ENCODE results near the gene GPAM.
A peak's percentile ranks its signal among the peaks of the same experiment; 100 is the strongest.

Gene GPAM

GRCh38 chr10:112224933-112225529 is 41.5 kb upstream of the GPAM start:
- Histone ChIP-seq H3K79me2 (ENCODE audit: control insufficient read depth, insufficient read depth, low read length) (no peaks in the 10 kb centered on the region), H3K18ac (ENCODE audit: low read length) (no peak overlapping the region), H2BK15ac (replicated peaks; ENCODE audit: low read depth) (no peak overlapping the region), H3K27ac (ENCODE audit: low read depth, low read length) (no peak overlapping the region), H3K4me3 (ENCODE audit: low read length) (no peak overlapping the region), H3K4me1 (ENCODE audit: control insufficient read depth, low read depth, low read length) (no peaks in the 10 kb centered on the region), H2BK5ac (ENCODE audit: low read length) (no peak overlapping the region), H3K79me1 (ENCODE audit: low read length) (no peaks in the 10 kb centered on the region), H4K8ac (ENCODE audit: low read depth, low read length) (no peak overlapping the region), H3K4me2 (ENCODE audit: low read length) (no peak overlapping the region), H3K4ac (ENCODE audit: low read depth, low read length) (no peak overlapping the region), H3K27me3 (ENCODE audit: insufficient read depth, low read length, poor library complexity) (no peaks in the 10 kb centered on the region), H4K5ac (ENCODE audit: low read length) (no peak overlapping the region), H3K56ac (ENCODE audit: low read length) (no peak overlapping the region), H2BK120ac (ENCODE audit: low read depth, low read length) (no peak overlapping the region), H3K23ac (ENCODE audit: low read length) (no peak overlapping the region), H2AK5ac (ENCODE audit: low read length) (no peak overlapping the region), H3K9ac (ENCODE audit: low read length) (no peak overlapping the region), H3K36me3 (ENCODE audit: control insufficient read depth, insufficient read depth, low read length) (no peaks in the 10 kb centered on the region)
- no peak for DNase-seq
- WGBS (ENCODE audit: extremely low coverage, insufficient coverage, low lambda C conversion rate) = no CpG with 5 or more reads among the region's 3 CpGs

DNA sequence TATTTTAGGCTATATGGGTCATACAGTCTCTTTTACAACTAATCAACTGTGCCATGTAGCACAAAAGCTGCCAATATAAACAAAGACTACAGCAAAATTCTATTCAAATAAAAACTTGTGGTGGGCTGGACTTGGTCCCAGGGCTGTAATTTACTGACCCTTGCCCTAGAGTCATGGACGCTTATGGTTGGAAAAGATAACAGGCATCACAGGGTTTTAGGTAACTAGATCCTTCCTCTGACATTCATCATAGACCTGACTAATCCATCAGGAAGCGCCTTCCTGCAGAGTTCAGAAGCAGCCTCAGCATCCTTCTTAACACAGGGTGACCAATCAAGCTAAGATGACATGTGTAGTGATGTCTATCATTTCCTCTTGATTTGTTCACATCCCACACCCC is 40.2 kb upstream of the GPAM start:
- no peak overlapping the region for H3K4me3 ChIP-seq (ENCODE audit: low read length)
- no peak overlapping the region for H4K8ac ChIP-seq (ENCODE audit: low read depth, low read length)
- WGBS (ENCODE audit: extremely low coverage, insufficient coverage, low lambda C conversion rate) = no CpG with 5 or more reads among the region's 2 CpGs
- H3K27me3 ChIP-seq (ENCODE audit: insufficient read depth, low read length, poor library complexity) = no peaks in the 10 kb centered on the region
- no peaks in the 10 kb centered on the region for H3K79me2 ChIP-seq (ENCODE audit: control insufficient read depth, insufficient read depth, low read length)
- H3K4me1 ChIP-seq (ENCODE audit: control insufficient read depth, low read depth, low read length) = no peaks in the 10 kb centered on the region
- no peak overlapping the region for H2BK120ac ChIP-seq (ENCODE audit: low read depth, low read length)
- H3K9ac ChIP-seq (ENCODE audit: low read length) = no peak overlapping the region
- H3K18ac ChIP-seq (ENCODE audit: low read length) = no peak overlapping the region
- H4K5ac ChIP-seq (ENCODE audit: low read length) = no peak overlapping the region
- H3K4me2 ChIP-seq (ENCODE audit: low read length) = no peak overlapping the region
- no peak overlapping the region for H2AK5ac ChIP-seq (ENCODE audit: low read length)
- DNase-seq = no peak
- no peaks in the 10 kb centered on the region for H3K36me3 ChIP-seq (ENCODE audit: control insufficient read depth, insufficient read depth, low read length)
- no peak overlapping the region for H3K27ac ChIP-seq (ENCODE audit: low read depth, low read length)
- no peaks in the 10 kb centered on the region for H3K79me1 ChIP-seq (ENCODE audit: low read length)
- no peak overlapping the region for H3K56ac ChIP-seq (ENCODE audit: low read length)
- H3K23ac ChIP-seq (ENCODE audit: low read length) = no peak overlapping the region
- H3K4ac ChIP-seq (ENCODE audit: low read depth, low read length) = no peak overlapping the region
- no peak overlapping the region for H2BK15ac ChIP-seq (replicated peaks; ENCODE audit: low read depth)
- no peak overlapping the region for H2BK5ac ChIP-seq (ENCODE audit: low read length)

- WGBS (ENCODE audit: extremely low coverage, insufficient coverage, low lambda C conversion rate) = no CpG with 5 or more reads among the region's 2 CpGs
- Histone ChIP-seq H3K4ac (ENCODE audit: low read depth, low read length) (no peak overlapping the region), H3K4me3 (ENCODE audit: low read length) (no peak overlapping the region), H3K4me1 (ENCODE audit: control insufficient read depth, low read depth, low read length) (no peaks in the 10 kb centered on the region), H4K5ac (ENCODE audit: low read length) (no peak overlapping the region), H3K79me2 (ENCODE audit: control insufficient read depth, insufficient read depth, low read length) (no peaks in the 10 kb centered on the region), H3K56ac (ENCODE audit: low read length) (no peak overlapping the region), H3K9ac (ENCODE audit: low read length) (no peak overlapping the region), H3K27ac (ENCODE audit: low read depth, low read length) (no peak overlapping the region), H3K18ac (ENCODE audit: low read length) (no peak overlapping the region), H3K36me3 (ENCODE audit: control insufficient read depth, insufficient read depth, low read length) (no peaks in the 10 kb centered on the region), H3K23ac (ENCODE audit: low read length) (no peak overlapping the region), H2BK120ac (ENCODE audit: low read depth, low read length) (no peak overlapping the region), H2BK15ac (replicated peaks; ENCODE audit: low read depth) (no peak overlapping the region), H2AK5ac (ENCODE audit: low read length) (no peak overlapping the region), H3K4me2 (ENCODE audit: low read length) (no peak overlapping the region), H4K8ac (ENCODE audit: low read depth, low read length) (no peak overlapping the region), H2BK5ac (ENCODE audit: low read length) (no peak overlapping the region), H3K27me3 (ENCODE audit: insufficient read depth, low read length, poor library complexity) (no peaks in the 10 kb centered on the region), H3K79me1 (ENCODE audit: low read length) (no peaks in the 10 kb centered on the region)
- DNase-seq = no peak
These were observed 39.2 kb upstream of the GPAM start for GRCh38 chr10:112222799-112223198.

DNA sequence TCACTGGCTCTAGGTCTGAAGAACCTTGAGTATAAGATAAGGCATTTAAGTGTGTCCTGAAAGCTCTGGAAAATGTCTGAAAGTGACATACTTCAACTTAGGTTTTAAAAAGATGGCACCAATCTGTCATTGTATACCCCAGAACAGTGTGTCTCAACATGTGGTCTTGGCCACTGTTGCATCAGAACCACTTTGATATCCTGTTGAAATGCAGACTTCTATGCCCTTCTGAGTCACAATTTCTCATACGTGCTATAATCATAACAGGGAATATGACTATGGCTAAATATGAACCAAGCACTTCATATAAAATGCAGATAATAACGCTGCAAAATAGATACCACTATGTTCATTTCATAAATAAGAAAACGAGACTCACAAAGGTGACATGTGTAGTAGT is 38.0 kb upstream of the GPAM start:
- no peak overlapping the region for H3K56ac ChIP-seq (ENCODE audit: low read length)
- no peak overlapping the region for H2BK120ac ChIP-seq (ENCODE audit: low read depth, low read length)
- no peaks in the 10 kb centered on the region for H3K79me1 ChIP-seq (ENCODE audit: low read length)
- no peaks in the 10 kb centered on the region for H3K36me3 ChIP-seq (ENCODE audit: control insufficient read depth, insufficient read depth, low read length)
- WGBS (ENCODE audit: extremely low coverage, insufficient coverage, low lambda C conversion rate) = no CpG with 5 or more reads among the region's 3 CpGs
- H2BK5ac ChIP-seq (ENCODE audit: low read length) = no peak overlapping the region
- H2AK5ac ChIP-seq (ENCODE audit: low read length) = no peak overlapping the region
- no peak overlapping the region for H3K9ac ChIP-seq (ENCODE audit: low read length)
- H2BK15ac ChIP-seq (replicated peaks; ENCODE audit: low read depth) = no peak overlapping the region
- H3K4me2 ChIP-seq (ENCODE audit: low read length) = no peak overlapping the region
- H3K18ac ChIP-seq (ENCODE audit: low read length) = no peak overlapping the region
- no peaks in the 10 kb centered on the region for H3K27me3 ChIP-seq (ENCODE audit: insufficient read depth, low read length, poor library complexity)
- H3K27ac ChIP-seq (ENCODE audit: low read depth, low read length) = no peak overlapping the region
- H4K5ac ChIP-seq (ENCODE audit: low read length) = no peak overlapping the region
- no peaks in the 10 kb centered on the region for H3K79me2 ChIP-seq (ENCODE audit: control insufficient read depth, insufficient read depth, low read length)
- H3K4me3 ChIP-seq (ENCODE audit: low read length) = no peak overlapping the region
- H3K23ac ChIP-seq (ENCODE audit: low read length) = no peak overlapping the region
- DNase-seq = no peak
- no peaks in the 10 kb centered on the region for H3K4me1 ChIP-seq (ENCODE audit: control insufficient read depth, low read depth, low read length)
- no peak overlapping the region for H4K8ac ChIP-seq (ENCODE audit: low read depth, low read length)
- H3K4ac ChIP-seq (ENCODE audit: low read depth, low read length) = no peak overlapping the region

DNA sequence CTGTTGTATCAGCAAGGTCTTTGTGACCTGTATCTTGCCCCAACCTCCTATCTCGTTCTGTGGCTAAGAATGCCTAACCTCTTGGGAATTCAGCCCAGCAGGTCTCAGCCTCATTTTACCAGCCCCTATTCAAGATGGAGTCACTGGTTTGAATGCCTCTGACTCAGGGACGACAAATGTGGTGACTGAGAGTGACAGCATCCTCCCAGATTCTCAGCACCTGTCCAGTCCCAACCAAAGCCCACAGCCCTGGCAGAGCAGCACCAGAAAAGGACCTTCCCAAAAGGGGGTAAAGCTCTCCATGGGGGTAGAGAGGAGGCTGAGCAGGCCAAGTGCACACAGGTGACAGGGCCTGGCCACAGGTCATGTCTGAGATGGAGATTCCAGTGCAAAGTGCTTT is 35.4 kb upstream of the GPAM start:
- H3K23ac ChIP-seq (ENCODE audit: low read length) = no peak overlapping the region
- H3K4me2 ChIP-seq (ENCODE audit: low read length) = no peak overlapping the region
- H2BK5ac ChIP-seq (ENCODE audit: low read length) = no peak overlapping the region
- no peak overlapping the region for H3K56ac ChIP-seq (ENCODE audit: low read length)
- H3K4me1 ChIP-seq (ENCODE audit: control insufficient read depth, low read depth, low read length) = peaks cover 3% of the 10 kb centered on the region
- no peak overlapping the region for H3K9ac ChIP-seq (ENCODE audit: low read length)
- no peaks in the 10 kb centered on the region for H3K79me2 ChIP-seq (ENCODE audit: control insufficient read depth, insufficient read depth, low read length)
- H2BK15ac ChIP-seq (replicated peaks; ENCODE audit: low read depth) = no peak overlapping the region
- no peak for DNase-seq
- no CpG with 5 or more reads among the region's 2 CpGs for WGBS (ENCODE audit: extremely low coverage, insufficient coverage, low lambda C conversion rate)
- no peak overlapping the region for H2AK5ac ChIP-seq (ENCODE audit: low read length)
- no peak overlapping the region for H2BK120ac ChIP-seq (ENCODE audit: low read depth, low read length)
- no peak overlapping the region for H3K4me3 ChIP-seq (ENCODE audit: low read length)
- H4K8ac ChIP-seq (ENCODE audit: low read depth, low read length) = no peak overlapping the region
- no peak overlapping the region for H3K18ac ChIP-seq (ENCODE audit: low read length)
- H3K27ac ChIP-seq (ENCODE audit: low read depth, low read length) = no peak overlapping the region
- no peak overlapping the region for H3K4ac ChIP-seq (ENCODE audit: low read depth, low read length)
- no peak overlapping the region for H4K5ac ChIP-seq (ENCODE audit: low read length)
- no peaks in the 10 kb centered on the region for H3K36me3 ChIP-seq (ENCODE audit: control insufficient read depth, insufficient read depth, low read length)
- H3K27me3 ChIP-seq (ENCODE audit: insufficient read depth, low read length, poor library complexity) = no peaks in the 10 kb centered on the region
- H3K79me1 ChIP-seq (ENCODE audit: low read length) = no peaks in the 10 kb centered on the region

DNA sequence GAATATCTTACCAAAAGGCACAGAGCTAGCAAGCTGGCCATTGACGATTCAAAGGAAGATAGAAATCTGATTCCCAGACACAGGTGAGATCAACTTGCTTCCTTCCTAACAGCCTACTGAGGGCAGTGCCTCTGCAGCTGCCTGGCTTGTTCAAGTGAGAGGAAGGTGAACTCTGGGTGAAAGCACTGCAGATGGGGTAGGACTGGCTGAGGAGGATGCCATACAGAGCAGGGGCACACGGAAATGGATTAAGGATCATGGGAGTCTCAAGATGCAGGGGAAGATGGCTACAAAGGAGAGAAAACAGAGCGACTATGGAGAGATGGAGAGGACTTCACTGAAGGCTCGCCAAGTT is 34.4 kb upstream of the GPAM start:
- no peaks in the 10 kb centered on the region for H3K79me2 ChIP-seq (ENCODE audit: control insufficient read depth, insufficient read depth, low read length)
- H2BK15ac ChIP-seq (replicated peaks; ENCODE audit: low read depth) = no peak overlapping the region
- H2BK5ac ChIP-seq (ENCODE audit: low read length) = no peak overlapping the region
- peak overlapping the region; percentile 15 for H3K23ac ChIP-seq (ENCODE audit: low read length)
- no peak overlapping the region for H3K18ac ChIP-seq (ENCODE audit: low read length)
- H3K56ac ChIP-seq (ENCODE audit: low read length) = no peak overlapping the region
- no peak overlapping the region for H4K8ac ChIP-seq (ENCODE audit: low read depth, low read length)
- H3K27ac ChIP-seq (ENCODE audit: low read depth, low read length) = no peak overlapping the region
- H4K5ac ChIP-seq (ENCODE audit: low read length) = no peak overlapping the region
- H3K27me3 ChIP-seq (ENCODE audit: insufficient read depth, low read length, poor library complexity) = no peaks in the 10 kb centered on the region
- H2AK5ac ChIP-seq (ENCODE audit: low read length) = no peak overlapping the region
- H3K4ac ChIP-seq (ENCODE audit: low read depth, low read length) = no peak overlapping the region
- H3K9ac ChIP-seq (ENCODE audit: low read length) = no peak overlapping the region
- H3K4me3 ChIP-seq (ENCODE audit: low read length) = no peak overlapping the region
- H3K36me3 ChIP-seq (ENCODE audit: control insufficient read depth, insufficient read depth, low read length) = no peaks in the 10 kb centered on the region
- peaks cover 3% of the 10 kb centered on the region for H3K4me1 ChIP-seq (ENCODE audit: control insufficient read depth, low read depth, low read length)
- no peaks in the 10 kb centered on the region for H3K79me1 ChIP-seq (ENCODE audit: low read length)
- no peak for DNase-seq
- H2BK120ac ChIP-seq (ENCODE audit: low read depth, low read length) = no peak overlapping the region
- WGBS (ENCODE audit: extremely low coverage, insufficient coverage, low lambda C conversion rate) = no CpG with 5 or more reads among the region's 4 CpGs
- H3K4me2 ChIP-seq (ENCODE audit: low read length) = no peak overlapping the region

All from mesendoderm (in vitro differentiated cells).